ENCODE results near the gene GHR. TPM values are rescaled to one million over a fixed set of nuclear protein-coding genes. Genes with fewer than 3 reads are reported as not detected.
A peak's percentile ranks its signal among the peaks of the same experiment; 100 is the strongest.

Gene GHR
- polyA plus RNA-seq, 1 donor (not counting 4 experiments of a cell fraction or from before 2014, with no cell fraction given) = 1.8 TPM

DNA sequence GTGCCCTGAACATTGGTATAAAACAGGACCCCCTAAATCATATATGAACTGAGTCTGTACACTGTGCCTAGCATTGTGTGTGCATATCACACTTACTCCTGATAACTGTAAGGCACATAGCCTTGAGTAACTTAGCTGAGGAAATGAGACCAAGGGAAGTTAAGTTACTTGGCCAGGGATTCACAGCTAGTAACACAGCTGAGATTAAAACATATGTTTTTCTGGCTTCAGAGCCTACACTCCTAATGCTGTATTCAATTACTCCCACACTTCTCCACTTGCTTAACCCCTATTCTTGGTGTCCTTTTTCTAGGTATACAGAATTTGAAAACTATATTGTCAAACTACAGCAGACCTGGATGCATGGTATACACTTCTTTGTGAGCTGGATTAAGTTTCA is 12.8 kb downstream of the GHR start:
- no peak overlapping the region for H3K4me2 ChIP-seq (ENCODE audit: control insufficient read depth, extremely low read depth, insufficient read depth, low read depth, low read length)
- no peak for TF ChIP-seq EZH2 (IDR thresholded peaks at IDR 0.05; ENCODE audit: low read length)
- TF ChIP-seq, protein P1, sequence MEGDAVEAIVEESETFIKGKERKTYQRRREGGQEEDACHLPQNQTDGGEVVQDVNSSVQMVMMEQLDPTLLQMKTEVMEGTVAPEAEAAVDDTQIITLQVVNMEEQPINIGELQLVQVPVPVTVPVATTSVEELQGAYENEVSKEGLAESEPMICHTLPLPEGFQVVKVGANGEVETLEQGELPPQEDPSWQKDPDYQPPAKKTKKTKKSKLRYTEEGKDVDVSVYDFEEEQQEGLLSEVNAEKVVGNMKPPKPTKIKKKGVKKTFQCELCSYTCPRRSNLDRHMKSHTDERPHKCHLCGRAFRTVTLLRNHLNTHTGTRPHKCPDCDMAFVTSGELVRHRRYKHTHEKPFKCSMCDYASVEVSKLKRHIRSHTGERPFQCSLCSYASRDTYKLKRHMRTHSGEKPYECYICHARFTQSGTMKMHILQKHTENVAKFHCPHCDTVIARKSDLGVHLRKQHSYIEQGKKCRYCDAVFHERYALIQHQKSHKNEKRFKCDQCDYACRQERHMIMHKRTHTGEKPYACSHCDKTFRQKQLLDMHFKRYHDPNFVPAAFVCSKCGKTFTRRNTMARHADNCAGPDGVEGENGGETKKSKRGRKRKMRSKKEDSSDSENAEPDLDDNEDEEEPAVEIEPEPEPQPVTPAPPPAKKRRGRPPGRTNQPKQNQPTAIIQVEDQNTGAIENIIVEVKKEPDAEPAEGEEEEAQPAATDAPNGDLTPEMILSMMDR (optimal IDR thresholded peaks at IDR 0.05 in 1 of 3, IDR thresholded peaks at IDR 0.05 in 1 of 3, conservative IDR thresholded peaks at IDR 0.05 in 1 of 3; ENCODE audit: extremely low read depth in 1 of 3, insufficient read depth in 2 of 3, low read length in 3 of 3) = no peak
- no peak overlapping the region for H3K9ac ChIP-seq (ENCODE audit: control insufficient read depth, extremely low read depth, insufficient read depth, low read length)
- DNase-seq (ENCODE audit: low read depth, low spot score) (no peak), FAIRE-seq (no peak)
- H3K27ac ChIP-seq (ENCODE audit: control insufficient read depth, insufficient read depth, low read length) = no peak overlapping the region
- no peaks in the 10 kb centered on the region for H3K27me3 ChIP-seq (ENCODE audit: control insufficient read depth, extremely low read depth, insufficient read depth, low read length)
- H3K9me1 ChIP-seq (ENCODE audit: control insufficient read depth, extremely low read depth, insufficient read depth, low read length) = no peaks in the 10 kb centered on the region
- no peaks in the 10 kb centered on the region for H3K9me3 ChIP-seq (ENCODE audit: control insufficient read depth, low read depth, low read length)
- no peaks in the 10 kb centered on the region for H3K4me1 ChIP-seq (ENCODE audit: control insufficient read depth, extremely low read depth, insufficient read depth, low read length)
- no peak overlapping the region for H3K4me3 ChIP-seq (ENCODE audit: control insufficient read depth in 2 of 3, extremely low read depth in 1 of 3, insufficient read depth in 2 of 3, low read depth in 1 of 3, low read length in 3 of 3)
- H3K36me3 ChIP-seq (ENCODE audit: control insufficient read depth in 2 of 2, extremely low read depth in 1 of 2, insufficient read depth in 2 of 2, low read length in 2 of 2) = no peaks in the 10 kb centered on the region
- H2AFZ ChIP-seq (ENCODE audit: control insufficient read depth, low read length) = no peak overlapping the region
- H4K20me1 ChIP-seq (ENCODE audit: control insufficient read depth, extremely low read depth, insufficient read depth, low read length) = no peaks in the 10 kb centered on the region
- dilution Hi-C loops (cut with MboI; ENCODE audit: extremely low pct_ligation_motif_present, low sequenced_read_pairs) = no loop called here
- no peaks in the 10 kb centered on the region for H3K79me2 ChIP-seq (ENCODE audit: control insufficient read depth, insufficient read depth, low read length)

DNA sequence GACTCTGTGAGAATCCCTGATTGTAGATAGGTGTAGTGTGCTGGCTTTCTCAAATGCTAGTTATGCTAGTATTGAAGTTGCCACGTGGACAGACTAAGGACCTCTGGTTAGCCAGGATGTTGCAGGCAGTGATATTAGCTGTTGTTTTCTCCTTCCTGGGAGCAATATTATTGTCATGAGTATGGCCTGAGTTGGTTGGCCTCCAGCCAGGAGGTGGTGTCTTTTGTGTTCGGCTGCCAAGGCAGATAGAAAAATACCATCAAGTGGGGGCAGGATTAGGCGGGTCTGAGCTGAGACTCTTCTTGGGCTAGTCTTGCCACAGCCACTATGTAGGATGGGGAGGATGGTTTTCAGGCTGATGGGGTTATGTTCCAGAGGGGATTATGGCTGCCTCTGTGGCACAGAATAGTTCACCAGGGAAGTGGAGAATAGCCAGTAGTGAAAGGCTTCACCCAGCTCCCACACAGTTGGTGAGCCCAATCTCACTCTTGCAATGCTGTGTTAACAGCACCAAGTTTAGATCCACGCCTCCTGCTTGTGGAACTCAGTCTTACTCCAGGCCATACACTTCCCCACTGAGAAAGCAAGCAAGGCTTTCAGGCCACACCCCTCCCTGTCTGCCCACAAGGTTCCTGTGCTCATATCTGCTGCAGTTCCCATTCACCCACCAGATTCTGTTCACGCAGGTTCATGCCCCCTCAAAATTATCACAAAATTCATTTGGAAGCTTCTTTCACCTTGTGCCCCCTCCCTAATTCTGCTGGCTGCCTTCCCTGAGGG is 31.2 kb downstream of the GHR start:
- Histone ChIP-seq H3K36me3 (ENCODE audit: control insufficient read depth in 2 of 2, extremely low read depth in 1 of 2, insufficient read depth in 2 of 2, low read length in 2 of 2) (no peaks in the 10 kb centered on the region), H4K20me1 (ENCODE audit: control insufficient read depth, extremely low read depth, insufficient read depth, low read length) (no peaks in the 10 kb centered on the region), H3K79me2 (ENCODE audit: control insufficient read depth, insufficient read depth, low read length) (no peaks in the 10 kb centered on the region), H3K9ac (ENCODE audit: control insufficient read depth, extremely low read depth, insufficient read depth, low read length) (no peak overlapping the region), H3K4me1 (ENCODE audit: control insufficient read depth, extremely low read depth, insufficient read depth, low read length) (no peaks in the 10 kb centered on the region), H2AFZ (ENCODE audit: control insufficient read depth, low read length) (no peak overlapping the region), H3K27me3 (ENCODE audit: control insufficient read depth, extremely low read depth, insufficient read depth, low read length) (no peaks in the 10 kb centered on the region), H3K27ac (ENCODE audit: control insufficient read depth, insufficient read depth, low read length) (no peak overlapping the region), H3K4me2 (ENCODE audit: control insufficient read depth, extremely low read depth, insufficient read depth, low read depth, low read length) (no peak overlapping the region), H3K9me3 (ENCODE audit: control insufficient read depth, low read depth, low read length) (no peaks in the 10 kb centered on the region), H3K9me1 (ENCODE audit: control insufficient read depth, extremely low read depth, insufficient read depth, low read length) (no peaks in the 10 kb centered on the region), H3K4me3 (ENCODE audit: control insufficient read depth in 2 of 3, extremely low read depth in 1 of 3, insufficient read depth in 2 of 3, low read depth in 1 of 3, low read length in 3 of 3) (no peak overlapping the region)
- dilution Hi-C loops (cut with MboI; ENCODE audit: extremely low pct_ligation_motif_present, low sequenced_read_pairs) = no loop called here
- DNase-seq (ENCODE audit: low read depth, low spot score) (no peak), FAIRE-seq (peak; percentile 17)
- TF ChIP-seq EZH2 (IDR thresholded peaks at IDR 0.05; ENCODE audit: low read length) = no peak
- TF ChIP-seq, protein P1 (optimal IDR thresholded peaks at IDR 0.05 in 1 of 3, IDR thresholded peaks at IDR 0.05 in 1 of 3, conservative IDR thresholded peaks at IDR 0.05 in 1 of 3; ENCODE audit: extremely low read depth in 1 of 3, insufficient read depth in 2 of 3, low read length in 3 of 3) = no peak
